ENCODE results near the gene PLEKHH1.

PLEKHH1 gene

GRCh38 chr14:67569651-67570290 lies 36.7 kb downstream of the PLEKHH1 start:
- H3K27ac ChIP-seq (ENCODE audit: low read depth, low read length): no peak overlapping the region
- no peak overlapping the region for H3K4me2 ChIP-seq (ENCODE audit: low read length)
- no peaks in the 10 kb centered on the region for H3K4me1 ChIP-seq (ENCODE audit: control insufficient read depth, low read length)
- H3K9me2 ChIP-seq (replicated peaks; ENCODE audit: control insufficient read depth, low read length): no peaks in the 10 kb centered on the region
- H3K79me2 ChIP-seq (ENCODE audit: control insufficient read depth, low read length): no peaks in the 10 kb centered on the region
- peaks cover 6% of the 10 kb centered on the region; the same call in 1 of the 2 replicates for H3K27me3 ChIP-seq (ENCODE audit: control insufficient read depth, low read length)
- no peak overlapping the region for H3K4me3 ChIP-seq (ENCODE audit: low read length)
- no peaks in the 10 kb centered on the region for H4K20me1 ChIP-seq (ENCODE audit: control insufficient read depth, insufficient read depth, low read depth, low read length)
- no peaks in the 10 kb centered on the region for H3F3A ChIP-seq (ENCODE audit: control insufficient read depth, insufficient read depth)
- no peaks in the 10 kb centered on the region for H3K9me3 ChIP-seq (ENCODE audit: control insufficient read depth, insufficient read depth, low read length)
- H3K36me3 ChIP-seq (ENCODE audit: control insufficient read depth, low read length): no peaks in the 10 kb centered on the region
- TF ChIP-seq CTCF (IDR thresholded peaks at IDR 0.05; ENCODE audit: low read depth, low read length, poor library complexity, severe bottlenecking) (no peak), EZH2phosphoT487 (IDR thresholded peaks at IDR 0.05; ENCODE audit: borderline replicate concordance, low read length) (no peak)

GRCh38 chr14:67570453-67570852 lies 37.4 kb downstream of the PLEKHH1 start:
- Histone ChIP-seq H3K4me1 (ENCODE audit: control insufficient read depth, low read length) (no peaks in the 10 kb centered on the region), H3K27ac (ENCODE audit: low read depth, low read length) (no peak overlapping the region), H3K27me3 (ENCODE audit: control insufficient read depth, low read length) (peaks cover 6% of the 10 kb centered on the region), H3K9me2 (replicated peaks; ENCODE audit: control insufficient read depth, low read length) (no peaks in the 10 kb centered on the region), H3K79me2 (ENCODE audit: control insufficient read depth, low read length) (no peaks in the 10 kb centered on the region), H4K20me1 (ENCODE audit: control insufficient read depth, insufficient read depth, low read depth, low read length) (no peaks in the 10 kb centered on the region), H3K9me3 (ENCODE audit: control insufficient read depth, insufficient read depth, low read length) (no peaks in the 10 kb centered on the region), H3K4me3 (ENCODE audit: low read length) (no peak overlapping the region), H3F3A (ENCODE audit: control insufficient read depth, insufficient read depth) (no peaks in the 10 kb centered on the region), H3K36me3 (ENCODE audit: control insufficient read depth, low read length) (no peaks in the 10 kb centered on the region), H3K4me2 (ENCODE audit: low read length) (no peak overlapping the region)
- TF ChIP-seq EZH2phosphoT487 (IDR thresholded peaks at IDR 0.05; ENCODE audit: borderline replicate concordance, low read length): no peak
- TF ChIP-seq CTCF (IDR thresholded peaks at IDR 0.05; ENCODE audit: low read depth, low read length, poor library complexity, severe bottlenecking): no peak

- Histone ChIP-seq H3K27me3 (ENCODE audit: control insufficient read depth, low read length) (peaks cover 2% of the 10 kb centered on the region; the same call in 1 of the 2 replicates), H4K20me1 (ENCODE audit: control insufficient read depth, insufficient read depth, low read depth, low read length) (no peaks in the 10 kb centered on the region), H3K4me3 (ENCODE audit: low read length) (no peak overlapping the region), H3K27ac (ENCODE audit: low read depth, low read length) (no peak overlapping the region), H3K9me2 (replicated peaks; ENCODE audit: control insufficient read depth, low read length) (no peaks in the 10 kb centered on the region), H3F3A (ENCODE audit: control insufficient read depth, insufficient read depth) (no peaks in the 10 kb centered on the region), H3K9me3 (ENCODE audit: control insufficient read depth, insufficient read depth, low read length) (no peaks in the 10 kb centered on the region), H3K36me3 (ENCODE audit: control insufficient read depth, low read length) (no peaks in the 10 kb centered on the region), H3K79me2 (ENCODE audit: control insufficient read depth, low read length) (no peaks in the 10 kb centered on the region), H3K4me2 (ENCODE audit: low read length) (no peak overlapping the region), H3K4me1 (ENCODE audit: control insufficient read depth, low read length) (no peaks in the 10 kb centered on the region)
- TF ChIP-seq EZH2phosphoT487 (IDR thresholded peaks at IDR 0.05; ENCODE audit: borderline replicate concordance, low read length): no peak
- TF ChIP-seq CTCF (IDR thresholded peaks at IDR 0.05; ENCODE audit: low read depth, low read length, poor library complexity, severe bottlenecking): peak; percentile 98
Measured at GRCh38 chr14:67571275-67571990, 38.3 kb downstream of the PLEKHH1 start.

Measured in DOHH2 (cell line).